Lower lobe of right lung (tissue), 2 donors: ENCODE data around the gene PCAT6. TPM values are rescaled to one million over a fixed set of nuclear protein-coding genes. Genes with fewer than 3 reads are reported as not detected.

Source experiments
- ATAC-seq, 2 donors: fragments of 200-7000 bp; cut with Tn5 transposase; one replicate each; pipeline ENCODE4 v1.9.1; 2020 to 2022; ENCODE audit warnings: mild to moderate bottlenecking in 2 of 2, moderate library complexity in 2 of 2
- DNase-seq: peaks from one replicate; pipeline ENCODE4 v3.0.0-alpha.2; 2020
- H3K27ac ChIP-seq: fragments of 200-600 bp; one replicate; pipeline ENCODE4 v1.8.0; 2022
- H3K27me3 ChIP-seq: fragments of 200-600 bp; one replicate; pipeline ENCODE4 v1.8.0; 2022; ENCODE audit warnings: low read depth
- H3K36me3 ChIP-seq: fragments of 200-600 bp; one replicate; pipeline ENCODE4 v1.8.0; 2022; ENCODE audit warnings: mild to moderate bottlenecking
- H3K4me1 ChIP-seq: fragments of 200-600 bp; one replicate; pipeline ENCODE4 v1.8.0; 2022
- H3K4me3 ChIP-seq: fragments of 200-600 bp; one replicate; pipeline ENCODE4 v1.8.0; 2022; ENCODE audit warnings: mild to moderate bottlenecking
- H3K9me3 ChIP-seq: fragments of 200-600 bp; one replicate; pipeline ENCODE4 v1.8.0; 2022
- intact Hi-C: fragments of 100-400 bp; cut with DNase I; formaldehyde crosslinking; loops from one replicate; pipeline ENCODE4 v1.11.0; 2022
- total RNA-seq: library from RNA; stranded (reverse); fragmentation: NEBNext Ultra II Directional; extraction: Animal tissue kit (Norgen Biotek cat#: 25700); gene quantifications from one replicate; pipeline ENCODE4 v1.2.1, GENCODE V29; 2021
- TF ChIP-seq, protein P1 (sequence below): fragments of 200-600 bp; IDR thresholded peaks from one replicate; pipeline ENCODE4 v1.8.0; 2022; ENCODE audit warnings: antibody characterized with exemption, mild to moderate bottlenecking
- donor health status: DM: no; HTN: yes; CAD: no; lungs with severe emphysema.

The PCAT6 gene
- total RNA-seq, 1 donor from 2014 or later, result 0.71 TPM

GRCh38 chr1:202831906-202832305 lies 21.2 kb downstream of the PCAT6 start:
- H3K36me3 ChIP-seq, result no peaks in the 10 kb centered on the region
- H3K4me3 ChIP-seq, result no peak overlapping the region
- DNase-seq (no peak), ATAC-seq (no peak)
- TF ChIP-seq, protein P1, sequence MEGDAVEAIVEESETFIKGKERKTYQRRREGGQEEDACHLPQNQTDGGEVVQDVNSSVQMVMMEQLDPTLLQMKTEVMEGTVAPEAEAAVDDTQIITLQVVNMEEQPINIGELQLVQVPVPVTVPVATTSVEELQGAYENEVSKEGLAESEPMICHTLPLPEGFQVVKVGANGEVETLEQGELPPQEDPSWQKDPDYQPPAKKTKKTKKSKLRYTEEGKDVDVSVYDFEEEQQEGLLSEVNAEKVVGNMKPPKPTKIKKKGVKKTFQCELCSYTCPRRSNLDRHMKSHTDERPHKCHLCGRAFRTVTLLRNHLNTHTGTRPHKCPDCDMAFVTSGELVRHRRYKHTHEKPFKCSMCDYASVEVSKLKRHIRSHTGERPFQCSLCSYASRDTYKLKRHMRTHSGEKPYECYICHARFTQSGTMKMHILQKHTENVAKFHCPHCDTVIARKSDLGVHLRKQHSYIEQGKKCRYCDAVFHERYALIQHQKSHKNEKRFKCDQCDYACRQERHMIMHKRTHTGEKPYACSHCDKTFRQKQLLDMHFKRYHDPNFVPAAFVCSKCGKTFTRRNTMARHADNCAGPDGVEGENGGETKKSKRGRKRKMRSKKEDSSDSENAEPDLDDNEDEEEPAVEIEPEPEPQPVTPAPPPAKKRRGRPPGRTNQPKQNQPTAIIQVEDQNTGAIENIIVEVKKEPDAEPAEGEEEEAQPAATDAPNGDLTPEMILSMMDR, result no peak
- no peaks in the 10 kb centered on the region for H3K27me3 ChIP-seq
- intact Hi-C loops, result no loop called here
- H3K27ac ChIP-seq, result no peak overlapping the region
- H3K9me3 ChIP-seq, result no peaks in the 10 kb centered on the region
- H3K4me1 ChIP-seq, result peaks cover 12% of the 10 kb centered on the region

DNA sequence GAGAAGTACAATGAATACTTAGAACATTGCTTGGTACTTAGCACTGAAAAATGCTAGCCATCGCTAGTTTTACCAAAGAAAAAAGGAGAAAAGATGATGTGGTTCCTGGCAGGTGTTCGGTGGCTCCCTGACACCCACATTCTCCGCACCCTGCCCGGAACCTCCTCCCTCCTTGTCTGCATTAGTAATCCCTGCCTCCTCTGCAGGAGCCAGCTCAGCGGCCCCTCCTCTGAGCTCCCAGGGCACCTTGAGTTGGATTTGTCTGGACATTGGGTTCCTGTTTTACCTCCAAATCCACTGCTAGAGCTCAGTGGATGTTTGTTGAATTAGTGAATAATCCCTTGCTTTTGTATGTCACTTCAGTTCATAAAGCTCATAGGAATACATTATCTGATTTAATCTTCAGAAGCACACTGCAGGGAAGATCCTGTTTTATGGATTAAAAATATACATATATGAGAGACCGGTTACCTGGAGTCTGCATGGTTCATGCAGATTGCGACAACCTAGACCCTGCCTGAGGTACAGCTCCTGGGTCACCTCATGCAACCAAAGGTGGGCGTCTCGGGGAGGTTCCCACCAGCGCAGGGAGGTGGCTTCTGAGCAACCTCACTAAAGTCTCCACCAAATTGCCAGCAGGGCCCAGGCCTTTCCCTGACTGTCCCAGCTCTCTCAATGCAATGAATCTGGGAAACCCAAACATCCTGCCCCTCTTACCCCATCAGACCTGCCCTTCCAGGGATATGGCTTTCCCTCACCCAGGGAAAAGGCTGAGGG lies 24.2 kb downstream of the PCAT6 start:
- intact Hi-C loops, result no loop called here
- Histone ChIP-seq H3K36me3 (no peaks in the 10 kb centered on the region), H3K4me1 (peaks cover 16% of the 10 kb centered on the region), H3K4me3 (no peak overlapping the region), H3K27ac (no peak overlapping the region), H3K27me3 (no peaks in the 10 kb centered on the region), H3K9me3 (no peaks in the 10 kb centered on the region)
- TF ChIP-seq, protein P1, result no peak
- ATAC-seq (no peak), DNase-seq (no peak)

DNA sequence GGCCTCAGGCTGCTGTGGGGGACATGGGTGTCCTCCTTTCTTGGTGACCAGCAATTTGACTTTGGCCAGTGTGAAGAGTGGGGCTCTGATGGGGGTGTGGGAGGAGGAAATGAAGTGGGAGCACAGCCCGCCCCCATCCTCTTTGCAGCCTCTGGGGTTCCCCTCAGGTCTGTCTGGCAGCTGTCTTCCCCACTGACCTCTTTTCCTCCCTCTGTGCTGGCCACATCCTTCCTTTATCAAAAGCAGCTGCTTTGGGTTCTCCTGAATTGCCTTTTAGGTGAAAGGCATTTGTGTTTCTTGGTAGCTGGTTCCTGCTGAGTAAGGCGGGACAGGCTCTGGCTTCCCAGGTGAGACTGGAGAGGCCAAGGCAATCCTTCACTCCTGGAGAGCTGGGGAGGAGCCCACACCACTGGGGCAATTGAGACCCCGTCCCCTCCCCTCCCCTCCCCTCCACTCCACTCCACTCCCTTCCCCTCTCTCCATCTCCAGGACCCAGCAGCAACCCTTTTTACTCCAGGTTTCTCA lies 24.9 kb downstream of the PCAT6 start:
- Histone ChIP-seq H3K4me3 (no peak overlapping the region), H3K9me3 (no peaks in the 10 kb centered on the region), H3K27ac (no peak overlapping the region), H3K27me3 (no peaks in the 10 kb centered on the region), H3K36me3 (no peaks in the 10 kb centered on the region), H3K4me1 (peaks cover 16% of the 10 kb centered on the region)
- intact Hi-C loops, result no loop called here
- DNase-seq, result no peak
- TF ChIP-seq, protein P1, result no peak
- ATAC-seq, result peak in 1 of 2 donors; percentile 16

GRCh38 chr1:202836623-202837403 lies 26.1 kb downstream of the PCAT6 start:
- no peaks in the 10 kb centered on the region for H3K27me3 ChIP-seq
- no peak overlapping the region for H3K4me3 ChIP-seq
- no peak overlapping the region for H3K27ac ChIP-seq
- intact Hi-C loops, result no loop called here
- H3K36me3 ChIP-seq, result no peaks in the 10 kb centered on the region
- TF ChIP-seq, protein P1, result no peak
- no peaks in the 10 kb centered on the region for H3K9me3 ChIP-seq
- peaks cover 16% of the 10 kb centered on the region for H3K4me1 ChIP-seq
- peak; percentile 59 to 78 for ATAC-seq
- DNase-seq, result no peak

GRCh38 chr1:202837746-202838262 lies 27.1 kb downstream of the PCAT6 start:
- TF ChIP-seq, protein P1, result no peak
- H3K27ac ChIP-seq, result no peak overlapping the region
- ATAC-seq (no peak), DNase-seq (no peak)
- H3K4me1 ChIP-seq, result peaks cover 16% of the 10 kb centered on the region
- H3K27me3 ChIP-seq, result no peaks in the 10 kb centered on the region
- intact Hi-C loops, result no loop called here
- no peaks in the 10 kb centered on the region for H3K36me3 ChIP-seq
- no peak overlapping the region for H3K4me3 ChIP-seq
- H3K9me3 ChIP-seq, result no peaks in the 10 kb centered on the region
